ENCODE results near the gene SPATC1L.

Gene SPATC1L

DNA sequence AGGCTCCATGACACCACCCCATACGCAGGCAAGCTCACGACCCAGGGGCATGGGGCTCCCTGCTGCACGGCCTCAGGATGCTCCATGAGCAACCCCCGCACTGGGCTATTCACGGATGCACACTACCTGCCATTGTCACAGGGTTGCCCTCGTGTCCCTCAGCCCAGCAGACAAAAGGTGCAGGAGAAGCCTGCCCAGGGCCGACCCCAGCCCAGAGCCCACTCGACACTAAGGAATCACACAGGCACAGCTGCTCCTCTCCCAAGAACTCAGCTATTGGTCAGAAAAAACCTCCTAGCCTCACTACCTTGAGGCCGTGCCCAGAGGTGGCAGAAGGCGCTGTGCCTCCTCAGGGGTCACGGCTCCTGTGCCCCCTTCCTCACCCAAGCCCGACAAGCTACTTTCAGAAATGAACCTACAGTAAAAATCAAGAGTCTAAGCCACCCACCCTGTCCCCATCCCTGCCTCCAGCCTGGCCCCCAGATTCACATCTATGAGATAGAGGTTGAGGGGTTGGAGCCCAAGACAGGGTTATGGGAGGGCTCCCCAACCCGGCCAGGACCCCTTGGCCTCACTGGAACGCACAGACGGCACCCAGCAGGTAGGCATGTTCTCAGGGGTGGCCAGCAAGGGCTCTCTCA is 6.4 kb upstream of the SPATC1L start:
- TF ChIP-seq, protein P1, sequence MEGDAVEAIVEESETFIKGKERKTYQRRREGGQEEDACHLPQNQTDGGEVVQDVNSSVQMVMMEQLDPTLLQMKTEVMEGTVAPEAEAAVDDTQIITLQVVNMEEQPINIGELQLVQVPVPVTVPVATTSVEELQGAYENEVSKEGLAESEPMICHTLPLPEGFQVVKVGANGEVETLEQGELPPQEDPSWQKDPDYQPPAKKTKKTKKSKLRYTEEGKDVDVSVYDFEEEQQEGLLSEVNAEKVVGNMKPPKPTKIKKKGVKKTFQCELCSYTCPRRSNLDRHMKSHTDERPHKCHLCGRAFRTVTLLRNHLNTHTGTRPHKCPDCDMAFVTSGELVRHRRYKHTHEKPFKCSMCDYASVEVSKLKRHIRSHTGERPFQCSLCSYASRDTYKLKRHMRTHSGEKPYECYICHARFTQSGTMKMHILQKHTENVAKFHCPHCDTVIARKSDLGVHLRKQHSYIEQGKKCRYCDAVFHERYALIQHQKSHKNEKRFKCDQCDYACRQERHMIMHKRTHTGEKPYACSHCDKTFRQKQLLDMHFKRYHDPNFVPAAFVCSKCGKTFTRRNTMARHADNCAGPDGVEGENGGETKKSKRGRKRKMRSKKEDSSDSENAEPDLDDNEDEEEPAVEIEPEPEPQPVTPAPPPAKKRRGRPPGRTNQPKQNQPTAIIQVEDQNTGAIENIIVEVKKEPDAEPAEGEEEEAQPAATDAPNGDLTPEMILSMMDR (IDR thresholded peaks at IDR 0.05; ENCODE audit: extremely low read depth, insufficient read depth, missing control alignments): no peak
- DNase-seq (ENCODE audit: low spot score): no peak
- in situ Hi-C loops (cut with MboI; ENCODE audit: low pct_unique_long_range_greater_than_20kb, low sequenced_read_pairs, unreplicated experiment): no loop called here

DNA sequence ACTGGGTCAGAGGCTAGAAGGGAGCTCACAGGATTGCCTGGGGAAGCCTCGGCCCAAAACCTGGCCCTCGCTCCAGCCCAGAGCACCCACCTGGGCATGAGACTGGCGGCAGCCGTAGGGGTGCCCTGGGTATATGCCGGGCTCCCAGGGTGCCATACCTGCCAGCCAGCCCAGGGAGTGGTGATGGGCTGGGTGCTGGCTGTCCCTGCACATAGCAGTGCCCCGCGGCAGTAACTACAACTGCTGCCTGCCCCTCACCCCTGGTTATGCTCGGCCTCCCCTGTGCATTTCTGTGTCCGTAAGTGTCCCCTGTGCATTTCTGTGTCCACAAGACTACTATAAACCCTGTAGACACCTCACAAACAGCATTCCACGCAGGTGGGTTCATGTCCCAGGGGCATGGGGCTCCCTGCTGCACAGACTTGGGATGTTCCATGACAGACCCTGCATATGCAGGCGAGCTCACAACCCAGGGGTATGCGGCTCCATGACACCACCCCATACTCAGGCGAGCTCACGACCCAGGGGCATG is 5.8 kb upstream of the SPATC1L start:
- TF ChIP-seq, protein P1 (IDR thresholded peaks at IDR 0.05; ENCODE audit: extremely low read depth, insufficient read depth, missing control alignments): no peak
- in situ Hi-C loops (cut with MboI; ENCODE audit: low pct_unique_long_range_greater_than_20kb, low sequenced_read_pairs, unreplicated experiment): no loop called here
- DNase-seq (ENCODE audit: low spot score): no peak

DNA sequence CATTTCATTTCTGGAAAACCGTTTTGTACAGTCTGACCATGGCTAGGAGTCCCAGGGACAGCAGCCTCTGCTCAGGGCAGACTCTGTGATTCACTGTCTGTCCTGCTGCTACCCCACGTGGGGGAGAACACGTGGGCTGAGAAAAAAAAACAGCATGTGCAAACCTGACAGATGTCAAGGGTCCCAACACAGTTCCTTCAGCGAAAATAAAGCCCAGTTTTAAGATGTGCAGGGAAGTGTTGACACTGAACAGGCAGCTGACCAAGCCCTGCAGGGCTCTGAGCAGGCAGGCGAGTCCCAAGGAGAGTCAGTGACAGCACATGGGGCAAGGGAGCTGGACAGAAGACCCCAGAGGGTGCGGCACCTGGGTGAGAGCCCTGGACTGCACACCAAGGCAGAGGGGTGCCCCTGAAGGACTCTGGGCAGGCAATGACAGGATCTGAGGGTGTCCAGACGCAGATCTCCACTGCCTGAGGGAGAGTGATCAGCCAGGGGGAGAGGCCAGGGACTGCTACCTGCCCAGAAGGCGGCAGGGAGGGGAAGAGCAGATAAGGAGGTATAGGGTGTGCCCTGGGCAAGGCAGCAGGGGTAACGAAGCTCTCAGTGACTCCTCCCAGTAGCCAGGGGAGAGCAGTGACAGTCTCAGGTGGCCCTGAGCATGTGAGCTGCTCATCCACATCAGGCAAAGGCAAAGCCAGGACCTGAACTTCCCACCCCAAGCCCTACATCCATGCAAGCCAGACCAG is 5.1 kb upstream of the SPATC1L start:
- TF ChIP-seq, protein P1 (IDR thresholded peaks at IDR 0.05; ENCODE audit: extremely low read depth, insufficient read depth, missing control alignments): no peak
- in situ Hi-C loops (cut with MboI; ENCODE audit: low pct_unique_long_range_greater_than_20kb, low sequenced_read_pairs, unreplicated experiment): no loop called here
- no peak for DNase-seq (ENCODE audit: low spot score)

DNA sequence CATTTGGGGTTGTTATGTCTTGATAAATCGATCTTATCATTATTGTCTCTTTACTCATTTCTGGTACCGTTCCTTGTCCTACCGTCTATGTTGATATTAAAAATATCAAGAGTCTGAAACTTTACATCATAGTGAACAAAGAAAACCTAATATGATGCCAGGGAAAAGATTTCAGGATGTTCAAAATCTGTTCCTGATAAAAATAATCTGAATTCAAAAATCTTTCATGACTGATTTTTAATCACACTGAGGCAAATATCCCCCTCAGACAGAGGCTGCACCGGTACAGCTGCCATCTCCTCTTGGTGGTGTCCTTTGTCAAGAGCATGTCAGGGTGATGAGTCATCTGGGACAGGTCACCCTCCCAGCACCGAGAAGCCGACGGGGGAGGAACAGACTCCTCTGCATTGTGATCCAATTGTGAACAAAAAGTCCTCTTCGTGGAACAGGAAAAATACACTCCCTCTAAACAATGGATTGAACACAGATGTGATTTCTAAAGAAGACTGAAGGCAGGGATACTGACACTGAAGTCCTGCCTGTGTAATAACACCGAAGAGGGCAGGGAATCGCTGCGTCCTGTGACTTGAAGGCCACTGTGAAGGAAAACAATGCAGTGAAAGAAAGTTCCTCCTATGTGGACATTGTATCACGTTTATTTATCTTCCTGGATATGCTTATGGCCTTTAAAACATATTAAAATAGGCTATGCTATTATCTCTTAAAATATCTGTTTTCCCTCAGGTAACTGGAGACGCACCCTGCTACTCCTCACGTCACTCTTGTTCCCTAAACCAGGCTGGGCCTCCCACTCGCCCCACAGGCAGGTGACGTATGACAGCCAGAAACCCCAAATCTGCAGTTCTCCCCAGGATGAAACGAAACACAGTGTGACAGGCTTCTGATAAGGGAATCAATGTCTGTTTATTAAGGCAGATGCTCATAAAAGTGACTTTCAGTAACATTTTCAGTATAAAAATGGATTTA is 4.3 kb upstream of the SPATC1L start:
- in situ Hi-C loops (cut with MboI; ENCODE audit: low pct_unique_long_range_greater_than_20kb, low sequenced_read_pairs, unreplicated experiment): no loop called here
- DNase-seq (ENCODE audit: low spot score): no peak
- TF ChIP-seq, protein P1 (IDR thresholded peaks at IDR 0.05; ENCODE audit: extremely low read depth, insufficient read depth, missing control alignments): no peak

DNA sequence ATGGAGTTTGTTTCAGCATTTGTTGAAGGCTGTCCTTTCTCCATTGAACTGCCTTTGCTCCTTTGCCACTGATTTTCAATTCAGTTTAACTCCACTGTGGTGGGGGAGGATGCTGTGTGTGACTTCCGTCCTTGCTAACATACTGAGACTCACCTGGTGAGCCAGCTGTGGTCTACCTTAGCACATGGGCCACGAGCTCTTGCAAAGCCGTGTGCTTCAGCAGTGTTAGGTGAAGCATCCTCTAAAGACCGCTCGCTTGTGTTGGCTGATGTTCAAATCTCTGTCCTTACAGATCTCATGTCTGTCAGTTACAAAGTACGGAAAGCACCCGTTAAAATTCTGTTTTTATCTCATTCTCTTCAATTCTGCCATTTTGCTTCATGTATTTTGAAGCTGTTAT is 3.6 kb upstream of the SPATC1L start:
- in situ Hi-C loops (cut with MboI; ENCODE audit: low pct_unique_long_range_greater_than_20kb, low sequenced_read_pairs, unreplicated experiment): no loop called here
- DNase-seq (ENCODE audit: low spot score): no peak
- TF ChIP-seq, protein P1 (IDR thresholded peaks at IDR 0.05; ENCODE audit: extremely low read depth, insufficient read depth, missing control alignments): no peak

DNA sequence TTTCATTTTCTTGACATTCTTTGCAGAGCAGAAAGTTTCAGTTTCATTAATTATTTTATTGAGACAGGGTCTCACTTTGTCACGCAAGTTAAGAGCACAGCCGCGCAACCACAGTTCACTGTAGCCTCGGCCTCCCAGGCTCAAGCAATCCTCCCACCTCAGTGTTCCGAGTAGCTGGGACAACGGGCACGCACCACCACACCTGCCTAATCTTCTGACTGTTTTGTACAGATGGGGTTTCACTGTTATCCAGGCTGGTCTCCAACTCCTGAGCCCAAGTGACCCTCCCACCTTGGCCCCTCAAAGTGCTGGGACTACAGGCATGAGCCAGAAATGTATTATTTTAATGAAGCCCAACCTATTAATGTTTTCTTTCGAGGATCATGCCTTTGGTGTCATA is 3.0 kb upstream of the SPATC1L start:
- DNase-seq (ENCODE audit: low spot score): no peak
- in situ Hi-C loops (cut with MboI; ENCODE audit: low pct_unique_long_range_greater_than_20kb, low sequenced_read_pairs, unreplicated experiment): no loop called here

More for the DNA sequence above, 3.0 kb upstream of the SPATC1L start:
- TF ChIP-seq, protein P1 (IDR thresholded peaks at IDR 0.05; ENCODE audit: extremely low read depth, insufficient read depth, missing control alignments): no peak
